ENCODE data around the gene SPRR1B. TPM values are rescaled to one million over a fixed set of nuclear protein-coding genes. Genes with fewer than 3 reads are reported as not detected.

SPRR1B gene
- total RNA-seq, 3 donors from 2014 or later: not detected

GRCh38 chr1:153070243-153070642 lies 39.2 kb downstream of the SPRR1B start:
- no peaks in the 10 kb centered on the region for H3K36me3 ChIP-seq (ENCODE audit: low read depth)
- no peaks in the 10 kb centered on the region for H3K4me1 ChIP-seq (ENCODE audit: low read depth)
- no peak overlapping the region for H3K4me3 ChIP-seq
- intact Hi-C loops (cut with DNase I, micrococcal nuclease): no loop called here
- ATAC-seq (no peak), DNase-seq (no peak)
- no peak for TF ChIP-seq CTCF (IDR thresholded peaks at IDR 0.05)
- no peaks in the 10 kb centered on the region for H3K9me3 ChIP-seq

GRCh38 chr1:153071511-153071910 lies 40.5 kb downstream of the SPRR1B start, which contains the start of gene SPRR2B:
Gene SPRR2B, minus strand, starts transcription at chr1:153071611. Its CDS starts 772 bp downstream, at chr1:153070839.
- Histone ChIP-seq H3K36me3 (ENCODE audit: low read depth) (no peaks in the 10 kb centered on the region), H3K4me3 (no peak within 1 kb of the TSS), H3K4me1 (ENCODE audit: low read depth) (no peaks in the 10 kb centered on the region), H3K9me3 (no peaks in the 10 kb centered on the region)
- intact Hi-C loops (cut with DNase I, micrococcal nuclease): no loop called here
- no peak for ATAC-seq
- DNase-seq: no peak
- TF ChIP-seq CTCF (IDR thresholded peaks at IDR 0.05): no peak

GRCh38 chr1:153072806-153073726 lies 42.1 kb downstream of the SPRR1B start:
- intact Hi-C loops (cut with DNase I, micrococcal nuclease): no loop called here
- H3K4me1 ChIP-seq (ENCODE audit: low read depth): no peaks in the 10 kb centered on the region

GRCh38 chr1:153081736-153082135 lies 50.7 kb downstream of the SPRR1B start:
- Histone ChIP-seq H3K4me3 (no peak overlapping the region), H3K4me1 (ENCODE audit: low read depth) (no peaks in the 10 kb centered on the region), H3K9me3 (no peaks in the 10 kb centered on the region), H3K36me3 (ENCODE audit: low read depth) (no peaks in the 10 kb centered on the region)
- intact Hi-C loops (cut with DNase I, micrococcal nuclease): no loop called here
- no peak for TF ChIP-seq CTCF (IDR thresholded peaks at IDR 0.05)
- DNase-seq (no peak), ATAC-seq (no peak)

More at GRCh38 chr1:153072806-153073726, 42.1 kb downstream of the SPRR1B start:
- Histone ChIP-seq H3K9me3 (no peaks in the 10 kb centered on the region), H3K4me3 (no peak overlapping the region), H3K36me3 (ENCODE audit: low read depth) (no peaks in the 10 kb centered on the region)
- no peak for TF ChIP-seq CTCF (IDR thresholded peaks at IDR 0.05)
- ATAC-seq (no peak), DNase-seq (no peak)

Other genes with a start within 250 kb of the SPRR1B start
- gene LCE1E, start 244.9 kb upstream of the SPRR1B start, total RNA-seq: not detected
- gene LCE1D, start 234.5 kb upstream of the SPRR1B start, total RNA-seq: not detected
- gene LCE1C, start 224.6 kb upstream of the SPRR1B start, total RNA-seq: not detected
- not detected for gene LCE1B, start 219.2 kb upstream of the SPRR1B start, total RNA-seq
- not detected for gene LCE1A, start 203.7 kb upstream of the SPRR1B start, total RNA-seq
- gene LCE6A, start 188.3 kb upstream of the SPRR1B start, total RNA-seq: not detected
- gene LCE7A, start 171.2 kb upstream of the SPRR1B start, total RNA-seq: not detected
- not detected for gene SMCP, start 152.9 kb upstream of the SPRR1B start, total RNA-seq
- not detected for gene IVL, start 122.7 kb upstream of the SPRR1B start, total RNA-seq
- not detected for gene SPRR5, start 84.0 kb upstream of the SPRR1B start, total RNA-seq
- gene SPRR4, start 60.6 kb upstream of the SPRR1B start, total RNA-seq: not detected
- gene SPRR1A, start 47.1 kb upstream of the SPRR1B start, total RNA-seq: not detected
- gene SPRR3, start 29.5 kb upstream of the SPRR1B start, total RNA-seq: under 1 TPM in 1 of 3 donors, not detected in 2; 0.93 TPM
- under 1 TPM in 1 of 3 donors, not detected in 2; 0.41 TPM for gene SPRR2D, start 9.9 kb downstream of the SPRR1B start, total RNA-seq
- gene SPRR2A, start 26.3 kb downstream of the SPRR1B start, total RNA-seq: not detected
- gene SPRR2B, start 40.4 kb downstream of the SPRR1B start, total RNA-seq: not detected
- gene SPRR2E, start 63.3 kb downstream of the SPRR1B start, total RNA-seq: not detected
- gene SPRR2F, start 82.3 kb downstream of the SPRR1B start, total RNA-seq: not detected
- gene SPRR2G, start 119.7 kb downstream of the SPRR1B start, total RNA-seq: not detected
- gene LELP1, start 172.2 kb downstream of the SPRR1B start, total RNA-seq: not detected
- not detected for gene PRR9, start 186.4 kb downstream of the SPRR1B start, total RNA-seq
- not detected for gene LORICRIN, start 228.5 kb downstream of the SPRR1B start, total RNA-seq